Loucy (cell line): Measurements from ENCODE around the gene BABAM2.

ENCODE experiments used
- H2AFZ ChIP-seq: fragments of 200-600 bp; sonication (generic); 2 replicates; pipeline ENCODE4 v1.6.0; 2016; ENCODE audit warnings: antibody characterized with exemption, mild to moderate bottlenecking, low read length, moderate library complexity
- H3F3A ChIP-seq: fragments of 200-600 bp; 2 replicates; pipeline ENCODE4 v1.6.0; 2016; ENCODE audit warnings: antibody characterized with exemption, low read depth, mild to moderate bottlenecking
- H3K27me3 ChIP-seq: fragments of 200-600 bp; sonication (generic); 2 replicates; pipeline ENCODE4 v1.6.1; 2014; ENCODE audit warnings: low read length, mild to moderate bottlenecking; ENCODE audit not compliant: insufficient read depth, poor library complexity, severe bottlenecking
- H3K36me3 ChIP-seq: fragments of 200-600 bp; sonication (generic); 2 replicates; pipeline ENCODE4 v1.6.1; 2016; ENCODE audit warnings: low read length; ENCODE audit not compliant: insufficient read depth
- H3K4me1 ChIP-seq: fragments of 200-600 bp; sonication (generic); 2 replicates; pipeline ENCODE4 v1.5.1; 2014; ENCODE audit warnings: low read length, mild to moderate bottlenecking; ENCODE audit not compliant: insufficient read depth, poor library complexity, severe bottlenecking
- H3K4me2 ChIP-seq: fragments of 200-600 bp; sonication (generic); 2 replicates; pipeline ENCODE4 v1.6.0; 2014; ENCODE audit warnings: antibody characterized with exemption, low read length, low read depth, mild to moderate bottlenecking; ENCODE audit not compliant: poor library complexity, severe bottlenecking
- H3K4me3 ChIP-seq: fragments of 200-600 bp; sonication (generic); 2 replicates; pipeline ENCODE4 v1.5.1; 2014; ENCODE audit warnings: low read length, mild to moderate bottlenecking, mixed read lengths; ENCODE audit not compliant: poor library complexity, severe bottlenecking
- H3K79me2 ChIP-seq: fragments of 200-600 bp; sonication (generic); 2 replicates; pipeline ENCODE4 v1.6.1; 2014; ENCODE audit warnings: low read length; ENCODE audit not compliant: insufficient read depth
- H3K9ac ChIP-seq: fragments of 200-600 bp; sonication (generic); 2 replicates; pipeline ENCODE4 v1.6.0; 2014; ENCODE audit warnings: mild to moderate bottlenecking, low read depth, low read length, moderate library complexity; ENCODE audit not compliant: poor library complexity, severe bottlenecking
- H3K9me2 ChIP-seq: fragments of 200-600 bp; sonication (generic); replicated peaks from 2 replicates; pipeline ENCODE4 v1.6.1; 2016; ENCODE audit warnings: low read depth, low read length, mixed read lengths
- H3K9me3 ChIP-seq: fragments of 200-600 bp; sonication (generic); 2 replicates; pipeline ENCODE4 v1.6.1; 2014; ENCODE audit warnings: mild to moderate bottlenecking, antibody characterized with exemption, low read length, low read depth; ENCODE audit not compliant: insufficient read depth
- H4K20me1 ChIP-seq: fragments of 200-600 bp; sonication (generic); 2 replicates; pipeline ENCODE4 v1.6.0; 2014; ENCODE audit warnings: antibody characterized with exemption, low read length, mild to moderate bottlenecking; ENCODE audit not compliant: insufficient read depth, poor library complexity, severe bottlenecking
- CTCF ChIP-seq: fragments of 200-600 bp; sonication (generic); conservative IDR thresholded peaks from 2 replicates; pipeline ENCODE4 v1.5.1; 2014; ENCODE audit warnings: mild to moderate bottlenecking, antibody characterized with exemption, low read length
- EZH2phosphoT487 ChIP-seq: fragments of 200-600 bp; IDR thresholded peaks from 2 replicates; pipeline ENCODE4 v1.6.1; 2018; ENCODE audit warnings: antibody characterized with exemption, mild to moderate bottlenecking, moderate library complexity, borderline replicate concordance

The BABAM2 gene

GRCh38 chr2:28084564-28084963 is 194.0 kb downstream of the BABAM2 start:
- no peak overlapping the region for H2AFZ ChIP-seq
- no peaks in the 10 kb centered on the region for H3K9me2 ChIP-seq
- no peaks in the 10 kb centered on the region for H3F3A ChIP-seq
- no peaks in the 10 kb centered on the region for H4K20me1 ChIP-seq
- H3K4me2 ChIP-seq = no peak overlapping the region
- H3K9ac ChIP-seq = no peak overlapping the region
- H3K4me1 ChIP-seq = peaks cover 29% of the 10 kb centered on the region
- no peaks in the 10 kb centered on the region for H3K27me3 ChIP-seq
- H3K9me3 ChIP-seq = no peaks in the 10 kb centered on the region
- no peak overlapping the region for H3K4me3 ChIP-seq
- no peaks in the 10 kb centered on the region for H3K36me3 ChIP-seq
- TF ChIP-seq CTCF (no peak), EZH2phosphoT487 (no peak)
- no peaks in the 10 kb centered on the region for H3K79me2 ChIP-seq

GRCh38 chr2:28085201-28085600 is 194.7 kb downstream of the BABAM2 start:
- H3K36me3 ChIP-seq = no peaks in the 10 kb centered on the region
- no peak overlapping the region for H3K4me2 ChIP-seq

GRCh38 chr2:28086611-28087010 is 196.1 kb downstream of the BABAM2 start:
- Histone ChIP-seq H3K4me3 (no peak overlapping the region), H3K9ac (no peak overlapping the region), H3K36me3 (no peaks in the 10 kb centered on the region), H3K27me3 (no peaks in the 10 kb centered on the region), H3K9me3 (no peaks in the 10 kb centered on the region), H3K79me2 (no peaks in the 10 kb centered on the region), H3K9me2 (no peaks in the 10 kb centered on the region), H2AFZ (no peak overlapping the region), H3F3A (no peaks in the 10 kb centered on the region), H3K4me2 (no peak overlapping the region), H4K20me1 (no peaks in the 10 kb centered on the region), H3K4me1 (peaks cover 16% of the 10 kb centered on the region)
- no peak for TF ChIP-seq CTCF
- TF ChIP-seq EZH2phosphoT487 = no peak

More at GRCh38 chr2:28085201-28085600, 194.7 kb downstream of the BABAM2 start:
- H3K9me2 ChIP-seq = no peaks in the 10 kb centered on the region
- no peaks in the 10 kb centered on the region for H4K20me1 ChIP-seq
- H2AFZ ChIP-seq = no peak overlapping the region
- TF ChIP-seq CTCF (no peak), EZH2phosphoT487 (no peak)
- H3K4me3 ChIP-seq = no peak overlapping the region
- no peaks in the 10 kb centered on the region for H3K79me2 ChIP-seq
- H3K9me3 ChIP-seq = no peaks in the 10 kb centered on the region
- no peaks in the 10 kb centered on the region for H3K27me3 ChIP-seq
- peaks cover 29% of the 10 kb centered on the region for H3K4me1 ChIP-seq
- H3F3A ChIP-seq = no peaks in the 10 kb centered on the region
- no peak overlapping the region for H3K9ac ChIP-seq
